GM19468 (cell line): ENCODE measurements around the gene RHOXF2B.
A peak's percentile ranks its signal among the peaks of the same experiment; 100 is the strongest.
"Not testable (repeated sequence)": the region's sequence is repeated elsewhere in the genome, so short reads cannot be mapped to it uniquely, and the experiment has no call there.

Experiments used
- ATAC-seq: cut with Tn5 transposase; IDR thresholded peaks from one replicate; pipeline ENCODE4 v1.9.1; 2021; ENCODE audit warnings: mild to moderate bottlenecking, moderate library complexity, moderate number of reproducible peaks; ENCODE audit not compliant: unreplicated experiment; ENCODE audit errors: extremely low read depth

Gene RHOXF2B

DNA sequence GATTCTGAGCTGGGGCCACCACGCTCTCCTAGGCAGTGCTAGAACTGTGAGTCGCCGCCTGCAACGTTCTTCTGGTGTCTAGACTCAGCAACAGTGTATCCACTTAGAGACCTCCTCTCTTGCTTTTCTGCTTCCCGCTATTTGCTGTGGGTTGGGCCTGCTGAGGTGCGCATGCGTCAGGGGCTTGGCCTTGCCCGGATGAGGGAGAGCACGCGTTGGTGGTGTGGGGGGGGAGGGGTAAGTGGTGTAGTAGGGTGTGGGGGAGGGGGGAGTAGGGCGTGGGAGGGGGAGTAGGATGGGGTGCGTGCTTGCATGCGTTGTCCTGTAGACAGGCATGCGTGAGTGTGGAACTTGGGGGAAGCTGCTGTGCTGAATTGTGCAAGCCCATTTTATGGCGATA is at the start of gene RHOXF2B:
Gene RHOXF2B (minus strand): TSS at position 101 of the 400 bp plus-strand sequence. CDS start 138 bp downstream, outside the sequence.
- not testable (repeated sequence) for ATAC-seq

DNA sequence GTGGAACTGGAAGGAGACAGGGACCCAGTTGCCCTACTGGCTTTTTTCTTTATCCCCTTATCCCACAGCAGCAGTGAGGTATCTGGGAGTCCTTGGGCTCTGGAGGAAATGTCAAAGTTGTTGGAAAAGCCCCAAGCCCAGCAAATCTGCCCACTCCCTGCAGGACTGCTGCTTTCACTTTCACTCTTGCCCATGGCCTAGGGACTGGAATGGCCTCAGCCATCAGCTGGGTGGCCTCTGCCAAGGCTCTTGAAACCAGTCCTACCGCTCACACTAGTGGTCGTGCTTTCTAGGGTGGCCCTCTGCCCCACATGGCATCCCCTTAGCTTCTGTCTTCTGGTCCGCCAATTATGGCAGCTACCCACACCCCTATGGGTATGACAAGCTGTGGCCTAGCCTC is 48.0 kb upstream of the RHOXF2B start:
- ATAC-seq = no peak

DNA sequence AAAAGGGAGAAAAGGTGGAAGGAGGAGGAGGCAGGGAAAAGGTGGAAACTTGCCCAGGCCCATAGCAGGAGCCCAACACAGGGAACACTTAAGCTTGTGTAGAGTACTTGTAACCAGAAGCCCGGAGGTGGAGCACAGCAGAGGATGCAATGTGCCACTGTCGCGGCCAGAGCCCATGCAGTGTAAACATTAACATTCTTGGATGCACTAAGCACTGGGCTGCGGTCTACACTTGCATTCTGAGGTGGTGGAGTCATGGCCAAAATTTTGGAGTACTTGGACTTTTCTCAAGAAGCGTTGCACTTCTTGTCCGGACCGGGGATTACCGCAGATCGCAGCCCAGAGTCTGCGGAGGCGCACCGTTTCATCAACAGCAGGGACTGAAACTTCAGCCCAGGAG is 42.7 kb upstream of the RHOXF2B start:
- ATAC-seq = no peak

DNA sequence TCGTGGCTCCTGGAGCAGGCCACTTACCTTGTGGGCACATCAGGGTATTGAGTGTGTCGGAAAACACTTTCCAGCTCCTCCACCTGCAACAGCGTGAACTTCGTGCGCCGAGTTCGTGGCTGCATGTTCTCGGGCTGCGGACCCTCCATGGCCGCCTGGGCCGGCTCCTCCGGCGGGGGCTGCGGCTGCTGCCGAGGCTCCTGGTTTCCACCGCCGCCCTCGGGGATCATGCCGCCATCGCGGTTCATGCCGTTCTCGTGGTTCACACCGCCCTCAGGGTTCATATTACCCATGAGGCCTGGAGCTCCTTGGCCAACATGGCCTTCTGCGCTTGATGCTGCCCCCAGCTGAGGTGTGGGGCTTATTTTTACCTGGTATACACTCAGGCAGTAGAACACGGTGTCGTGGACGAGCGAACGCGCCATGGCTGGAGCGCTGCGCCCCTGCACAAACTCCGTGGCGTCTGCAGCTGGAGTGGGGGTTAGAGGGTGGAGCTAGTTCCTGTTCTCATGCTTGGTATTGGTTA is 38.0 kb upstream of the RHOXF2B start, which contains the start of gene RHOXF1:
Gene RHOXF1 (minus strand): TSS at position 476 of the 526 bp plus-strand sequence. CDS start 51 bp downstream, at position 425.
- no peak for ATAC-seq

DNA sequence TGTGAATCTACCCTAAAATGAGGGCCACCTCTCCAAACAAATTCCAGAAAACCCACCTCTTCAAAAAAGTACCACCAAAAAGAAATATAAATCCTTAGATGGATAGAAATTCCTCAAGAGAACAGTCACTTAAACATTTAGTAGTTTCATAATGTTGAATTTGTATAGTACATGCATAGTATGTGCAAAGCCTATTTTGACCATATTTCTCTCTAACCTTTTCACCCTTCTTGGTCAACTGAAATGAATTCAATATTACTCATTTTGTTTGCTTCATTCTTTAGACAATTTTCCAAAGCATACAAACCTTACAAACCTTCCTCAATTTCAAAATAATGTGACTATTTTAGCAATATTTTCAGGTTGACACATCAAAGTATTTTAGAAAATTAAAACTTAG is 34.1 kb upstream of the RHOXF2B start:
- no peak for ATAC-seq

DNA sequence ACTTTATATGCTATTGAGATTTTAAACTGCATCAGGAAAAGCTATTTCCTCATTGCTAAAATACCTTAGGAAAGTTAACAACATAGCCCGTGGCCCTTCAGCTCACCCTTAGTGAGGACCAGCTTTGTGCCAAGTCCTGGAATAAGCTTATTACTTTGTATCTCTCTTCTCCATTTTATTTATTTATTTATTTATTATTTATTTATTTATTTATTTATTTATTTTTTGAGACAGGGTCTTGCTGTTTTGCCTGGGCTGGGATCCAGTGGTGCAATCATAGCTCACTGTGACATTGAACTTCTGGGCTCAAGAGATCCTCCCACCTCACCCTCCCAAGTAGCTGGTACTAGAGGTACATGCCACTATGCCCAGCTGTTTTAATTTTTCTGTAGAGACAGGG is 31.9 kb upstream of the RHOXF2B start:
- no peak for ATAC-seq

DNA sequence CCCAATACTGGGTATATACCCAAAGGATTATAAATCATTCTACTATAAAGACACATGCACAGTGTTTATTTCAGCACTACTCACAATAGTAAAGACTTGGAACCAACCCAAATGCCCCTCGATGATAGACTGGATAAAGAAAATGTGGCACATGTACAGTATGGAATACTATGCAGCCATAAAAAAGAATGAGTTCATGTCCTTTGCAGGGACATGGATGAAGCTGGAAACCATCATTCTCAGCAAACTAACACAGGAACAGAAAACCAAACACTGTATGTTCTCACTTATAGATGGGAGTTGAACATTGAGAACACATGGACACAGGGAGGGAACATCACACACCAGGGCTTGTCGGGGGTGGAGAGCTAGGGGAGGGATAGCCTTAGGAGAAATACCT is 27.2 kb upstream of the RHOXF2B start:
- ATAC-seq = not testable (repeated sequence)

DNA sequence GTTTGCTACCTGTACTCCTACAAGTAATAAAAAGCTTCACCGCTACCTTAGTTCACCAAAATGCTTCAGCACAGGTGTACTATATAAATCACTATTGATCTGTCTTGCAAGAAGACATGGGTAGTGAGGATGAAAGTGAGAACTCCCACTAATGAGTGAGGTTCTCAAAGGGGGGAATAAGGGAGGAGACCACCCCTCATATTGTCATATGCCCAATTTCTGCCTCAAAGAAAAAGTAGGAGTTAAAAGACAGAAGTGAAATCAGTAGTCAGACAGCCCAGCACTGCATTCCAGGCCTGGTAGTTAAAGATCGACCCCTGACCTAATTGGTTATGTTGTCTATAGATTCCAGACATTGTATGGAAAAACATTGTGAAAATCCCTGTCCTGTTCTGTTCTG is 23.6 kb upstream of the RHOXF2B start:
- ATAC-seq = not testable (repeated sequence)

DNA sequence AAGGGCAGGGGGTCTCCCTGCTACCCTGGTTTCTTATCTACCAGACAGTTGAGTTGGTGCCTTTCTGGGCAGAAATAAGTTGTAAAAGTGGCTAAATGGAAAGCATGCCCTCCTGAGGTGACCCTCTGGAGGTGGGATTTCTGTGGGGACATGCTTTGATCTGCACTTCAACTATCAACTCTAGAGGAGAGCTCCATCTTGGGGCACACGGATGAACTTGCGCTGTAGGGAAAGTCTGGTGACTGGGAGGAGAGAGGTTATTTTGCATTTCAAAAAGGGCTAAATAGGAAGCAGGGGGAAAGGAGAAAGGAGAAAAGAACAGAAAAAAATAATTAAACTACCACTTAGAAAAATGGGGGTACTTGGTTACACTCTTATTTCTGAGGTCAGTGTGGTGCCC is 12.7 kb upstream of the RHOXF2B start:
- ATAC-seq = no peak

DNA sequence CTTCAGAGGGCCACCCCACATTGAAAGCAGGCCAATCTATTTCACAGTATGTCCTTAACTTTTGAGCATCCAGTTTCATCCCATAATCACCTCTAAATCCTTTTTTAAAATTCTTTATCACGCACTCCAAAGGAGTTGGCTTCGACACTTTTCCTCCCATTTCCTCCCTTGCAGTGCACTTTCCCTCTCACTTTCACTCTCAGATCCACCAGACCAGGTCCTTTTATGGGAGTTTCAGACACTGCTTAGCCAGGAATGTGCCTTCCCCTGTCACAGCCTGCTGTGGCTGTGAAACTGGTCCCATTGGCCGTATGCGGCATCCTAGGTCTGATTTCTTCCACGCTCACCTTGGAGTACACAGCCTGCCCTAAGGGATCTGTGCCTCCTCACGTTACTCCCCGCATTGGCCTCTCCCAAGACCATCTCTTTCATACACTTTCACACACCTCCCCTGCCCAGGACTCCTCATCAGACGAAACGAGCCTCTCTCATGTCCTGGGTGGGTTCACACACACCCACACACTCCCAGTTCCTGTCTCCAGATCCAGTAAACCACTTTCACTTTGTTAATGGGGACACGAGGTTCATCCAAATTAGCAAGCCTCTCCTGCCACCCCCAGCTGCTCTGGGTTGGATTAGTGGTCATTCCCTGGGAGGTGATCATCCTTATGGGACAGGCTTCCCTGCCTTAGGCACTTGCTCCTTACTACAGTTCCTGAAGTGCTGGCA is 10.0 kb upstream of the RHOXF2B start:
- ATAC-seq = no peak

DNA sequence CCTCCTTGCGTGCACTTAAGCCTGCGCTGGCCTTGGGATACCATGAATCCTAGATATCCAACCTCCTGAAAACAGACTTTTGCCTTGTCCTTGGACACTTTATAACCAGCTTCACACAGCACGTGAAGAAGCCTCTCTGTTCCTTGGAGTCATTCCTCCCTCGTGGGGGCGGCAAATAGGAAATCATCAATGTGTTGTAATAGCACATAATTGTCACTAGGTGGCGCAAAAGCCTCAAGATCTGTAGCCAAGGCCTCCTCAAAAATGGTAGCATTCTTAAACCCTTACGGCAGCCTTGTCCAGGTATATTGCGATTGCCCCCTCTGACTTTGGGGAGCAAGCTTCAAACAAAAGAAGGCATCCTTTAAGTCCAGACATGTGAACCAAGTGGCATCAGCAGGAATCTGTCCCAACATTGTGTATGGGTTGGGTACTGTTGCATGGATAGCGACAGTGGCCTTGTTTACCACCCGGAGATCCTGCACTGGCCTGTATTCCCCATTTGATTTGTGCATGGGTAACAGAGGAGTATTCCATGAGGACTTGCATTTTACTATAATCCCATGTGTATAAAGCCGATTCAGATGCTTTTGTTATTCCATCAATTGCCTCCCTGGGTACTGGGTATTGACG is 8.2 kb upstream of the RHOXF2B start:
- ATAC-seq = not testable (repeated sequence)

DNA sequence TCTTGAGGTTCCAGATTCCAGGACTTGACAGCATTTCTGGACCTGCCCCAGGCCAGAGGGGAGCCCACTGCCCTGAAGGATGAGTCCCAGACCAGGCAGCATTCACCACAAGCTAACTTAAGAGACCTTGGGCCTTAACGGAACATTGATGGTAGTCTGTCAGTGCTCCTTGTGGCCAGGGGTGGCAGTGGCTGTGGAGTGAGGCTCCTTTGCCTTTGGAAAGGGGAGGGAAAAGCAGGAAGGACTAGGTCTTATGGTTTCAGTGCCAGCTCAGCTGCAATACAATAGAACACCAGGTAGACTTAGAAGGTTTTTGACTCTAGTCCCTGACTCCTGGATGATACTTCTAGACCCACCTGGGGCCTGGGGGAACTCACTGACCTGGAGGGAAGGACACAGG is 11.3 kb downstream of the RHOXF2B start:
- not testable (repeated sequence) for ATAC-seq

DNA sequence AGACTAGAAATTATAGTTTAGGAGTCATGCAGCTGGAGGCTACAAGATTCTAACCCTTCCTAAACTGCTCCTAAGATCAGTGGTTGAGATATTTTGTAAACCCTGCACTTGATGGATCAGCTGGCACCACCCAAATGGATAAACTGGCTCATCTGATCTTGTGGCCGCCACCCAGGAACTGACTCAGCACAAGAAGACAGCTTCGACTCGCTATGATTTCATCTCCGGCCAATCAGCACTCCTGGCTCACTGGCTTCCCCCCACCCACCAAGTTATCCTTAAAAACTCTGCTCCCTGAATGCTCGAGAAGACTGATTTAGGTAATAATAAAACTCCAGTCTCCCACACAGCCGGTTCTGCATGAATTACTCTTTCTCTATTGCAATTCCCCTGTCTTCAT is 34.8 kb downstream of the RHOXF2B start:
- ATAC-seq = not testable (repeated sequence)

DNA sequence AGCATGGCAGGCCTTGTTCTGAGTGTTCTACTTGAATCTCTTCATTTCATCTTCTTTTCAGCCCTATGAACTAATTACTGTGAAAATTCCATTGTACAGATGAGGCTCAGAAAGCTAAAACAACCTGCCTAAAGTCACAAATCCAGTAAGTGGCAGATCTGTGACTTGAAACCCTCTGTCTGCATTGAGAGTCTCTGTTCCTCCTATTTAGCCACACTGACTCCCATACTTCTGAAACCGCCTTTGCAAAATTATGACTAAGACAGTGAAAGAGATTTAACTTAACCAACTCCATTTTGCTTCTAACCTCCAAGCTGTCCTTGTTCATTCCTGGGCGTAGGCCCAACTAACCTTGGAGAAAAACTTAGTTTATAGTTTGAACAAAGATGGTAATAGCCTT is 35.2 kb downstream of the RHOXF2B start:
- peak; percentile 55 for ATAC-seq

DNA sequence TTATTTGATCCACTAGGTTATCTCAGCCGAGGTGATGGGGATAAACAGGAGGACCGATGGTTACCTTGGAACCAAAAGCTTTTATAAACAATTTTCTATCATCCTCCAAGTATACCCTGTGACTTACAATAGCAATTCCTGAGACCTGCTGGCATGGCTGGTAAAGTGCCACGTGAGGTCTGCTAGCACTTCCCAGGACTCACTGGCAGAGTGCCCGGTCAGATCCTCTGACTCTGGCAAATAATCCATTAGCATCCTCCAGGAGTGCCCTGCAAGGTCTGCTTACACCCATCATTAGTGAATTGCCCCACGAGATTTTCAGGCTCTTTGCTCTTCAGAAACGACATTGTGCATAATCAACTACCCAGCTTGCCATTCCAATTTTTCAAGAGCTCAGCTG is 37.3 kb downstream of the RHOXF2B start:
- not testable (repeated sequence) for ATAC-seq

DNA sequence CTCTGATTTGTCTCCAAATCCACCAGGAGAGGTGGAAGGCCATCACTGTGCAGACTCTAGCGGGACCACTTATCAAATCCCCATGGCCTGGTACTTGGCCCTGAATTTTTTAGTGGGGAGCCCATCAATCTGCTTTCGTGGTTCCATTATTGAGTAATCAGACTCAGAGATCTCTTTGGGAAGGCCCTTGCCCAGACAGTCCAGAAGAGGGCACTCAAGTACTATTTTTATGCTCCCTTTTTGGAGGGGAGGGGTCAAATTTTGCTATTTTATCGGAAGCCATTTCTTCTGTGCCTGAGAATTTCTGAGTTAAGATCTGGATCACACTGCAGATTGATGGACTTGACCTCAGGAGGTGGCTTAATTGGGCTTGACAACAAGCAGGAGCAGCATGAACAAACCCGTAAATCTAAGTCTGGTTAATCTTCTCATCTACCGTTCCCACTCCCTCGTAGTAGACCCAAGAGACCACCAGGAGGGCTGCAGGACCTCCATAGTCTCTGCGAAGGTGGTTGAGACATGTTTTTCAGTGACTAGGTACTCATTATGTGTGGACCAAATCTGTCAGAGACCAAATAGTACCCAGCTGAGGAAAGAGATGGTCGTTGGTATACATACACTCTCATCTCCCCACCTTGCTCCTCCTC is 38.3 kb downstream of the RHOXF2B start:
- not testable (repeated sequence) for ATAC-seq

DNA sequence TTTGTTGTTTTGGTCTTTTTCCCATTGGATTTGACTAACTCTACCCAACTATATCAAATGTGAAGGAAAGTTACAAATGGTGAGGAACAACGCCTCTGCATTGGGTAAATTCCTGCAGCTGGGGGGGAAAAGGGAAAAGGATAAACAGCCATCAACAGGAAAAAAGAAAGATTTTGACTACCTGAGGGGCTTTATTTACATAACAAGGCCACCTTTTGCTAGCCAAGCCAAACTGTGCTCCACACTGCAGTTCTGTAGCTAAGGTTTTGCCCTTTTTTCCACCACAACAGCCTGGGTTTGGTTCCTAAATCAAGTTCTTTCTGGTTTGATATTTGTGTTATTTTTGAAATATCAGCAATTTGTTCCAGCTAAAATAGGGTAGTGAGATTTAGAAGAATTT is 40.8 kb downstream of the RHOXF2B start:
- ATAC-seq = no peak

DNA sequence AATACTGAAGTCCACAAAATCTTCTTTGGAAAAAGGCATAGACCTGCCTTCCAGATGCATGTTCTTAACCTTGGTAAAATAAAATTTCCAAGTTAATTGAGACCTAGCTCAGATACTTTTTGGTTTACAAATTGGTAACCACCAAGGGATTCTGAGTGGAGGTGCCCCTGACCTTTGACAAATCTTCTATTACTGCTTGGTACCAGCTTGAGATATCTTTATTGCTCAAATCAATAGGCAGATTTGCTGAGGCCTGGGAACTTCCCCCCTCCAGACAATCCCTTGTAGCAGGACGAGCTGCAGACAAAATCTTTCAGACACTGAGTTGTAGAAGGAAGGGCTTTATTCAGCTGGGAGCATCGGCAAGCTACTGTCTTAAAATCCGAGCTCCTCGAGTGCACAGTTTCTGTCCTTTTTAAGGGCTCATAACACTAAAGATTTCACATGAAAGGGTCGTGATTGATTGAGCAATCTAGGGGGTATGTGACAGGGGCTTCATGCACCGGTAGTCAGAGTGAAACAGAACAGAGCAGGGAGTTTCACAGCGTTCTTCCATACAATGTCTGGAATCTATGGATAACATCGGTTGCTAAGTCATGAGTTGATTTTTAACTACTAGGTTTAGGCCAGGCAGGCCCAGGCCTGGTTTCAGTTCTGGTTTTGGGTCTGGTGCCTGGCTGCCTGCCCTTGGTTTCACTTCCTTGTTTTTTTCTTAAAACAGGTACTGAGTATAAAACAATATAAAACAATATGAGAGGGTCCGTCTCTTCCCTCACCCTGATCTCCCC is 41.8 kb downstream of the RHOXF2B start:
- peak; percentile 71 for ATAC-seq

DNA sequence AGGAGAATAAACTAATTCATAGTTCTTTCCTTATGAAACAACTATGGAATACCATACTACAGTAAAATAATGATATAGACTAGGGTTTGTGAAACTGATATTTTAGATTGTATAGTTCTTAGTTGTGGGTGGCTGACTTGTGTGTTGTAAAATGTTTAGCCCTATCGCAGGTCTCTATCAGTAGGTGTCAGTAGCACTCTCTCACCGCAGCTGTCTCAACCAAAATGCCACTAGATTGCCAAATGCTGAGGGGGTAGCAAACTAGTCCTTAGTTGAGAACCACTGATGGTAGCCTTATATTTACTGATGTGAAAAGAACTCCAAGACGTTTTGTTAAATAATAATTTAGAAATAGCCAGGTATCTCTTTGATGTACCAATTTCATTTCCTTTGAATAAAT is 48.1 kb downstream of the RHOXF2B start:
- no peak for ATAC-seq

DNA sequence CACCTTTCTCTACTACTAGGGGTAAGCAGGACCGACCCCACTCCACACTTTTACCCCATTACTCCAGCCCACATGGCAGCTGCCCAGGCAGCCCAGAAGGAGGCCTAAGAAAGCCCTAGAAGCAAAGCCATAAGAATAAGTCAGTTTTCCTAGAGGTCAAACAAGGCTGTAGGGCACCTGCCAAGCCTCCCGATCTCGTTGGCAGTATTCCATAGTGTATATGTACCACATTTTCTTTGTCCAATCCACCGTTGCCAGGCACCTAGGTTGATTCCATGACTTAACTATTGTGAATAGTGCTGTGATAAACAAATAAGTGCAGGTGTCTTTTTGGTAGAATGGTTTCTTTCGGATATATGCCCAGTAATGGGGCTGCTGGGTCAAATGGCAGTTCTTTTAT is 54.2 kb downstream of the RHOXF2B start:
- no peak for ATAC-seq
